HG02840 (cell line): Measurements from ENCODE around the gene PDZRN4.

Experiments
- ATAC-seq: cut with Tn5 transposase; IDR thresholded peaks from one replicate; pipeline ENCODE4 v1.9.1; 2021; ENCODE audit warnings: mild to moderate bottlenecking, moderate library complexity, moderate number of reproducible peaks; ENCODE audit not compliant: unreplicated experiment, low FRiP score

PDZRN4 gene

GRCh38 chr12:41439801-41440200 is 251.7 kb downstream of the PDZRN4 start:
- no peak for ATAC-seq

- ATAC-seq: no peak
These were observed 253.1 kb downstream of the PDZRN4 start for GRCh38 chr12:41441180-41441579.

DNA sequence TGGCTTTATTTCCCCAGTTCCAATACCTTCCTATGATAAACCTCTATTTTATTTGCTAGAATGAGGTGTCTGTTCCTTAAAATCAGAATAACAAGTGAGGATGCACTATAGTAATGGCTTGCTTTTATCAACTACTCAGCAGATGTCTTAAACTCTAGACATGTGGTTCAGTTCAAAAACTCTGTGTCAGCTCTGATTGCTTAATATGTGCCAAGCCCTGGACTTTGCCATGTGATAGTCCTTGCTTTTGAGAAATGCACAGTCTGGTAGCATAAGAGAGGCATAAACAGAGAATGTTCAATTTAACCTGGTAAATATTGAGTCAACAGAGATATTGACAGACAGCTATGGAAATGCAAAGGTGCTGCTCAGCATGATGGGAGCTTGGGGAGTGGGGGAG is 254.8 kb downstream of the PDZRN4 start:
- no peak for ATAC-seq

DNA sequence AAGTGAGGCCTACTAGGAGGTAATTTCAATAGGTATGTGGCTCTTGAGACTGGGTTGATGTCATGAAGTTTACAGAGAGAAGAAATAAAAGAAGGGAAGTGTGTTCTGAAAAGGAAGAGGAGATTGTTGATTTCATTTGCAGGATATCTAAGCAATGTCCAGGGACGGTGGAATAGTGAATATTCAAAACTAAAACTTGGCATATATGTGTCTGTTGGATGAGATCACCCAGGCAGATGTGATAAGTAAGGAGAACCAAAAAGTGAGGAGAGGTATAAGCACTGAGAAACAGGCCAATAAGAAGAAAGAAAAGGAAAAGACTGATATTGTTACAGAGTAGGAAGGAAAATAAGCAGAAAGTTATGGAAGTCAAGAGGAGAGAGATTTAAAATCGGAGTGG is 255.6 kb downstream of the PDZRN4 start:
- ATAC-seq: no peak

DNA sequence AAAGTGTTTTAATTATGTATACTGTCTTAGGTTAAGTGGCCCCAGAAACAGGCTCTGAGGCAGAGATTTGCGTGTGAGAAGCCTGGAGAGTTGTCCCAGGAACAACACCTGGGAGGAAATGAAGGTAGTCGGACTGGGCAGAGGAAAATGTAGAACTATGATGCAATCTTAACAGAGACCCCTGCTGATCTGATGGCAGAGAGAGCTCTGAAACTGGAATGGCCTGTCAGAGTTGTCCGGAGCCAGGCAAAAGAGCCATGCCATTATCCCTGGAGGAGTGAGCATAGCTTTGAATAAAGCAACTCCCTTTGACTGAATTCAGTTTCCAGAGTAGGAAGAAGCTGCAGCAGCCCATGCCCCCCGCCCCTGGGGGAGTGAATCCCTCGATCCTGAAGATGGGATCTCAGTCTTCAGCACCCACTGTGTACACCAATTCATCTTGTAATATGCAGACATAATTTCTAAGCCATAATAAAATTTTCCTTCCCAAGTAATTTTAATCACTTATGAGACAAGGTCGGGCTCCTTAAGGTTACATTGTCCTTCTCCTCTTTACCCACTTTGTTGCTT is 264.8 kb downstream of the PDZRN4 start:
- no peak for ATAC-seq

DNA sequence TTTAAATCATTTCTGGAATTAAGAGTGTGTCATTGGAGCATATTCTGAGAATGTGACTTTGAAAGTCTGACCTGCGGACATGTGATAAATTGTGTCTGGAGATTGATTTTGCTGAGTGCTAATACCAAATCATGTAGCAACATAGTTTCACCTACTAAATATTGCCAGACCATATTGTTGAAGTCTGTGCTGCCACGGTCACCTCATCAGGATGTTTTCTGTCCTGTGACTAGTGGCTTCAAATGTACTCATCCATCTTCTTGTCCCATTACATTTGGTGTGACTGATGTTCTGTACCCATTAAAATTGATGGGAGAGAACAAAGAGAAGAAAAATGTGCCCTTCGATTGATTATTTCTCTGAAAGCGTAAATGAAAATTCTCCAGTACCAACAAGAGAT is 265.3 kb downstream of the PDZRN4 start:
- ATAC-seq: no peak

DNA sequence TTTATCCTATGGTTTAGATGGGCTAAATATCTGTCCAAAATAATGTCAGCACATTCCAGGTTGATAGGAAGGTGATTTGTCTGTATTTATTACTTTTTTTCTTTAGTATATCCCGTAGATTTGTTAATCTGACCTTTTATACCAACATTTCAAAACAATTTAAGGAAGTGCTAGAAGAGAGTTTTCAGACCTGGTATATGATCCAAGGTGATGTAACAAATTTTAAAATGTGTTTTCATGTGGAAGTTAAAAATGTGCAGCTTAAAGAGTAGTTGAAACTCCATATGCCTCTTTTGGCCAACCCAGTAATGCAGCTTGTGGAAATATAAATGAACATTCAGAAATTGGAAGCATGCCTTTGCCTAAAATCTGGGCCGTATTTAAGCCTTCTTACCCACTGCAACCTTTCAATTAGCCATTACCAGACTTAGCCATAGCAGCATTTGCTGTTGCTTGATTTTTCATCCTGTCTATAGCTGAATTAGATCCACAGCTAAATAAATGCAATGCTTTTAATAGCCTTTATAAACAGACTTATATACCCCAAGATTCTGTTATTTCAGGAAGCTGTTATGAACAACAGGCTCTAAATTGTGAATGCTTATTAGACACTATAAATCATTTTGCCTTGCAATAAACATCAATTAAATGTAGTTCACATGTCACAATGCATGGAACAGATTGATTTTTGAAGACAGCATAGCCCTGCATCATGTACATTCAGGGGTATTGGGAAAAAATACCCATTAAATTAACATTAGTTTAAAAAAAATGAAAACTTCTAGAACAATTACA is 271.2 kb downstream of the PDZRN4 start:
- ATAC-seq: no peak

DNA sequence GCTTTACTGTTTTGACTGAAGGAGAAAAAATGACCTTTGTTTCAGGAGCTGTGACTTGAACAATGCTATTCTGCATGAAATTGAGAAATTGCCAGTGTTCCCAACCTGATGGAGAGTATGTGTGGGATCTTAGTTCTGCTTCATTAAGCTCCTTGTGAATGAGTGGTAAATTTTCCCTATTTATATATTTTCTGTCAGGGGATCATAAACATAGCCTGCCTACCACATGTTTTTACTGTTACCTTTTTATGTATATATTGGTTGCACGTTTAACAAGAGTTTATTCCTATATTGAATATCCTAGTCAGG is 271.7 kb downstream of the PDZRN4 start:
- ATAC-seq: no peak

- no peak for ATAC-seq
These were observed 272.8 kb downstream of the PDZRN4 start for GRCh38 chr12:41460906-41461305.

DNA sequence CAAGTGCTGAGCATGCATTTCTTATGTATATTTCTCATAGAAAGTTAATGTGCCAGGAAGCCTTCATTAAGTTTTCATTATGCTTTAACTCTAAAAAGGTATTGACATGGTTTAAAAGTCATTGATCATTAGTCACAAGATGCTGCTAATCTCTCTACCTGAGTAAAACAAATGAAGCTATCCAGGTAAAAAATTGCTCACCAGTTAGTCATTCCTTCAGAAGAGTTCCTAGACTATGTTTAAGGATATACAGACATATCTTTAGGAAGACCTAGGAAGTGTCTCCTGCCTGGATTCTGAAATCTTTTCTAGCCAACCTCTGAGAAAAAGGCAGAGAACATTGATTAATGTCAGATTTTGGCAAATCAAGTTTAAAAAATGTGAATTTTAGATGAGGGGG is 274.2 kb downstream of the PDZRN4 start:
- ATAC-seq: no peak

DNA sequence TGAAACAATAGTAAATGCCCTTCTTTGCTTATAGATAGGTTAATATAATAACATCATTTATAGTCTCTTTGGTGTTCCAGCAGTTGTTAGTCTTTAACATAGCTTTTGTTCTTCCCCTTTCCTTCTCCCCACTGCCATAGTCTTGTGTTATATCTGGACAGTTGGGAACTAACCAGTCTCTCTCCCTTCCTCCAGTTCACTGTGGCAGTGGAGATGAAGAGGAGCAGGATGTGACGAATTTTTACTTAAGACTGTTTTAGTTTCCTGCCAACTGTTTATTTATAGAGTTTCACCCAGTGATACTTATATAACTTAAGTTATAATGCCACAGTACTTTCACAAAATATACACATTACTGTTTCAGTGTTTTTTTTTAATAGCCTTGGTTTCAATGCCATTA is 277.4 kb downstream of the PDZRN4 start:
- ATAC-seq: no peak

DNA sequence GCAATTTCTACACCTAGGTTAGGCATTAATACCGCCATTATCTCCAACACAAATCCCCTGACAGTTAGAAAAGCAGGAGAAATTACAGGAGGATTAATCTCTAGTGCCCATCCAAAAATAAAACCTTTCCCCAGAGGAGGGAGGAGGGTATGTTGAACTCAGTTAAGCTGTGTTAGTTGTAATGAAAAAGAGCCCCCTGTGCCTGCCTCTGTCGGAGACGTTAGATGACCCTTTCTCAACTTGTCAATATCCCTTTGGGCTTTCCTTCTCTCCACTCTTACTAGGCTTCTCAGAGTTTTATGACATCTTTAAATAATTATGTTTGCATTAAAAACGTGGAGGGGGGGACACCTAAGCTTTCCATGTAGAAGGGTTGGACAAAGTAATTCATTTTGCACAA is 278.2 kb downstream of the PDZRN4 start:
- ATAC-seq: no peak

DNA sequence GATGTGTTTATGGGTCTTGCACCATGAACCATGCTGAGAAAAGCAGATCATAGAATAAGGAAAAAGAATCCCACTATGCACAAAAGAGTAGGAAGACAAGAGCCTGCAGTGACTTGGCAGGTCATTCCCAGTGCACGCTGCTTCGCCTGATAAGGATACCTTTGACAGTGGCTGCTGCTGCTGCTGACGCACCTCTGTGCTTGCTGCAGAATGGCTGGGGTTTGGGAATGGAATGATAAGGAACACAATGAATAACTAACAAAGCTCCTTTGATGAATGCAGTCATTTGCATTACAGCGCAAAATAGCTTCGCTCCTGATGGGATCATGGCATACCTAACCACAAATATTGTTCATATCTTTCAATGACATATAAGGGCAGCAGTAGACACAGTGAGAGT is 278.7 kb downstream of the PDZRN4 start:
- no peak for ATAC-seq

- no peak for ATAC-seq
These were observed 279.6 kb downstream of the PDZRN4 start for GRCh38 chr12:41467591-41468325.

- ATAC-seq: no peak
These were observed 280.2 kb downstream of the PDZRN4 start for GRCh38 chr12:41468341-41468740.

DNA sequence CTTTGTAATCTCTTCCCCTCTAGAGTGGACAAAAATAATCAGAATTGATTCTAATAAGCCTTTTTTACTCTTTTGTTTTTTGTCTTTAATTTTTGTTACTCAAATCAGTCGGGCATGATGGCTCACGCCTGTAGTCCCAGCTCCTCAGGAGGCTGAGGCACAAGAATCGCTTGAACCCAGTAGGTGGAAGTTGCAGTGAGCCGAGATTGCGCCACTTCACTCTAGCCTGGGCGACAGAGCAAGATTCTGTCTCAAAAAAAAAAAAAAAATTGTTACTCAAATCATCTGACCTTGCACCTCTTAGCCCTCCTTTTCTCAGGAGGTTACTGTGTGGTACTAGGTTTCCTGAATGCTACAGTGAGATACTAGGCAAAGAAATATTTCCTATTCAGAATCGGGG is 280.6 kb downstream of the PDZRN4 start:
- no peak for ATAC-seq

DNA sequence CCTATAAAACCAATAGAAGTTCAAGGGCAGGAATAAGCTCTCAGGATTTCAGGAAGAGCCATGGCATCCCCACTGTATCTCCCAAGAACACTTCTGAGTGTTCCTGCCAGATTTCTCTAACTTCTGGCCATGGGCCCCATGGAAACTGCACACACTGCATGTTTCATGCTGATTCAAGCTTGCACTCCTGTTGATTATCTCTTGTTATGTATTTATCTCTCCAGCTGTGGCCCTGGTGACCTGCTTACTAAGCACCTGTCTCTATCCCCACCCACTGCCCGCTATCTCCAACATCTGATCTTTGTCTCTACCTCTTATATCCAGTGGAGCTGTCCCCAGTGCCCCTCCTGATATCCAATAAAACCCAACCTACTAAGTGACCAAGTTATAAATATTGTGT is 285.3 kb downstream of the PDZRN4 start:
- ATAC-seq: no peak

DNA sequence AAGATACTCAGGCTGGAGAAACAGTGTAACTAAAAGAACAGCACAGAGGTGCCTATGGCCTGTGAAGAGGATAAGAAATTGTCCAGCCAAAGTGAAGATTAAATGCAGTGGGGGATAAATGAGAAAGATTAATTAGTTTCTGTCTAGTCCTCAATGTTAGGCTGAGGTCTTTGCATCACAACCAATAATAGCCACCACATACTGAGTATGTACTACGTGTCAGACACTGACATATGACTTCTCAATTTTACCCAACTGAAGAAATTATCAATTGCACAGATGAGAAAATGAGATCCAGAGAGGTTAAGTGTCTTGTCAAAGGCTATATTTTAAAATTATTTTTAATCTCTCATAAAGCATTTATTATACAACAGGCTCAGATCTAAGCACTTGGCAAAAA is 285.9 kb downstream of the PDZRN4 start:
- no peak for ATAC-seq

DNA sequence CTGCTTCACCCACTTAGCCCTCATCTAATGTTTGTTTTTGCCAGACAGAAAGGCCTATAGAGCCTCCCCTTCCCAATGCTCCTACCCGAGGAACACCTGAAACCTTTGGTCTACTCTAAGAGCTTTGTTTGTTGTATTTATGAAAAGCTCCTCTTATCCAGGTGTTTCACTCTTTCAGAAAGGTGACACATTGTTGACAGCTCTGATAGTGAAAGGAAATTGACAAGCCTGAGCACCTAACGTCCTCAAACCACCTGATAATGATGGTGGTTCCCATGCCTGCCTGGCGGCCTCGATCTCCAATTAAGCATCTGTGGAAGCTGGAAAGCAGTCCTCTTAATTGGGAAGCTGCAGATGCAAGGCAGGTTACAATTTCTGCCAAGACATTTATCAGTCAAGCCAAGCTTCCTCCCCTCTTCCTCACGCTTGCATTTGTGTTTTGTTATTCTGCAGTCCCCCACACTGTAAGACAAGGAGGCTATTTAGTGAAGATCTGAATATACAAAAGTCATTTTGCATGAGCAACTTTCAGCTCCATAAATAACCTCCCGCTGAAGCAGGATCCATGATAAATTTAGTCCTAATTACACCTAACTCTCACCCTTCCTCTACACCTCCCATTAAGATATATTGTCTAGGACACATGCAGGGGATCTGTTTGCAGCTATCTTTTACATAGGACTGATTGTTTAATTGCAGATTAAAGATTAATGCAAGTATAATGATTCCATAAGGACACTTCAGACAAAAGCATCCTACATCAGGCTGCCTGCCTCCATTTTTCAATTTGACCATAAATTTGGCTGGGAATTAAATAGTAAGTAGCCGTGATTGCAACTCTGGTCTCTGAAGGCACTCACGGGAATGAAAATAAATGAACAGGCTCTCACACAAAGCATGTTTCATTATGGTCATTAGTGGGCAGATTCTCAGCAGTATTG is 288.6 kb downstream of the PDZRN4 start:
- ATAC-seq: no peak

GRCh38 chr12:41479426-41479825 is 291.3 kb downstream of the PDZRN4 start:
- no peak for ATAC-seq

- ATAC-seq: no peak
These were observed 297.1 kb downstream of the PDZRN4 start for GRCh38 chr12:41485203-41485602.
